Measurements from ENCODE around the gene GP9.

- TF ChIP-seq CTCF (IDR thresholded peaks at IDR 0.05) (no peak), EZH2phosphoT487 (IDR thresholded peaks at IDR 0.05; ENCODE audit: borderline replicate concordance, low read depth) (no peak), TAF1 (IDR thresholded peaks at IDR 0.05; ENCODE audit: borderline replicate concordance, low read depth, low read length) (no peak), EP300 (IDR thresholded peaks at IDR 0.05; ENCODE audit: borderline replicate concordance in 1 of 2, low read depth in 1 of 2, low read length in 1 of 2) (no peak), NFIC (IDR thresholded peaks at IDR 0.05; ENCODE audit: borderline replicate concordance) (no peak), NRF1 (IDR thresholded peaks at IDR 0.05; ENCODE audit: low read depth, low read length) (no peak), RAD21 (IDR thresholded peaks at IDR 0.05; ENCODE audit: low read length) (no peak), USF1 (IDR thresholded peaks at IDR 0.05; ENCODE audit: borderline replicate concordance, low read depth) (no peak)
Measured at GRCh38 chr3:129085165-129085715, 24.7 kb downstream of the GP9 start.
